ENCODE measurements around the gene IGF2R.
"Not testable (repeated sequence)": the region's sequence is repeated elsewhere in the genome, so short reads cannot be mapped to it uniquely, and the experiment has no call there.

Gene IGF2R

DNA sequence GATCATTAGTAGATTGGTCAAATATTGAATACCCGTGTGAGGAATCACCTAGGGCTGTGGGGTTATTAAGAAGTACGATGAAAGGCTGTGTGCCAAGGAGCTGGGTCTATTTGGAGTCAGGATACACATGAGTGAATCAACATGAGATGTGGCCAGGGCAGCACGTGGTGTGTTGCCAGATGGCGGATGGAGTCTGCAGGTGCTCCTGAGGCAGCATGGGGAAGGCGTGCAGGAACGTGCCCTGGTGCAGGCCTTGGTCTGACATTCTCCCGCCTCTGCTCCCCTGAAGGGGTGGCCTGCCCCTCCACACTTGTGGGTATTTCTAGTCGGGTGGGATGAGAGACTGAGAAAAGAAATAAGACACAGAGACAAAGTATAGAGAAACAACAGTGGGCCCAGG, 113.7 kb downstream of the IGF2R start:
- no peak for DNase-seq

DNA sequence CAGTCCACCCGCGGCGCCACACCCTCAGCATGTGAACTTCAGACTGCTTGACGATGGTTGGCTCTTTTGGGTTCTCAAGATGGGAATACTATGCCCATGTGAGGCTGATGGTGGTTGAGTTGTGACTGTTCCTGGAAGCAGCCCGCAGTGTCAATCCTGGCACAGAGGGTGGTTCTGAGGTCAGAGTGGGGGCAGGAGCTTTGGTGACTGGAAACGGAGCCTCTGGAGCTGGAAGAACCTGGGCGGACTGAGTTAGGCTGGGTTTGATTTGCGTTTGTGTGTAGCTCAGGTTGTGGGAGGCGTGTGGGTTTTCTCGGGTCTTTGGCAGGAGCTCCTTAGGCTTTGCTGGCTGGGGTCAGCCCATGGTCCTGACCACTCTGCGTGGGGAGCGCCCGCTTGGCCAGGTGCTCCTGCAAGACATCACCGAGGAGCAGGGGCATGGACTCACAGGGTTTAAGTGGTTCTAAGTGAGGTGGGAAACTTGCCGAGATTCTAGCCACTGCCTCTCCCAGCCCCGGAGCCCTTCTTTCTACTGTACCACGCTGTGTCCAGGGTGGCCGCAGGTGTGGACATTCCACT, 115.4 kb downstream of the IGF2R start:
- DNase-seq = no peak

DNA sequence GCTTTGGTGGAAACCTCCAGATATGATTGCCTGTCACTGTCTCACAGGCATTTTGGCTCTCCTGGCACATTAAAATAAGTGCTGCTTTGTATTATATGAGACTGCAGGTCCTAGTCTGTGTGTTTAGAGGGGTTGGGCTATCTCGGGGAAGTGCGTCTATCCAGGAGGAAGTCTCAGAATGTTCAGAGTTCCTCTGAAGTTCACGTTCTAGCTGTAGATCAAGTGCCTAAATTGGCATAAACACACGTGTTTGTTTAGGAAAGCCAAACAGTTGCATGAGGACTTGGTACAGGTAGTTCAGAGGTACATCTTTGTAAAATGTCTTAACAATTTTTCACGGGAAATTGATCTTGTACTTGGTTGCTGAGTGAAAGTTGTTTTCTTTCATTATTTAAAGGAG, 116.3 kb downstream of the IGF2R start:
- DNase-seq = no peak

DNA sequence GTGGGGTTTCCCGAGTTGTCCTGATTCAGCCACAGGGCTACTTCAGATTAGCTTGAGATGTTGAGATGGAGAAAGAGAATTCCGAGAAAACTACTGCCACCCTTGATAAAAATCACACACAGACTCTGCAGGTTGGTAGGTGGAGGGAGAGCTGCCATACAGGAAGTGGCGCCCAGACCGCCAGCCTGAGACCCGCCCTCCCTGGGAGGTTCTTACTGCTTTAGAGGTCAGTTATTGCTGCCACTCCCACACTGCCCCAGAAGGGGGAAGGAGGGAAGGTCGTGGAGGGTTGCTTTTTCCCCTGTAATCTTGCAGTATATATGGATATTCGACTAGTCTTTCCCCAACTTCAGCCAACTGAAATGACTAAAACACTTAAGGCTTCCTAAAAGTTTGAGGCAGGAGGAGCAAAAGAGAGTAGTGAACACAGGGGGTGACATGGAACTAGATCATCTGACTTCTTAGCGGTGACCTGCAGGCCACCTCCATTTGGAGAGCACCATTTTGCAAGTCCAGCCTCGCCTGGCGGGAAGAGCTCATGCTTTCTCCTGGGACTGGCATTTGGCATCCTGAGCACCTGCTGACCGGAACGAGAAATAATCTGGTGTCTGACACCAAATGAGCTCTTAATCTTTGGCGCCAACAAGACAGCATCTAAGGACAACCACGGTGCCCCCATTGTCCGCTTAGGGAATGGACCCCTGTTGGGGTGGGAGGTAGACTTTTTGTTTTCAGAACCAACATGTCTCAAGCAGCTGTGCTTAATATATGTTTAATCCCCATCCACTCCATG, 117.0 kb downstream of the IGF2R start:
- DNase-seq = no peak

DNA sequence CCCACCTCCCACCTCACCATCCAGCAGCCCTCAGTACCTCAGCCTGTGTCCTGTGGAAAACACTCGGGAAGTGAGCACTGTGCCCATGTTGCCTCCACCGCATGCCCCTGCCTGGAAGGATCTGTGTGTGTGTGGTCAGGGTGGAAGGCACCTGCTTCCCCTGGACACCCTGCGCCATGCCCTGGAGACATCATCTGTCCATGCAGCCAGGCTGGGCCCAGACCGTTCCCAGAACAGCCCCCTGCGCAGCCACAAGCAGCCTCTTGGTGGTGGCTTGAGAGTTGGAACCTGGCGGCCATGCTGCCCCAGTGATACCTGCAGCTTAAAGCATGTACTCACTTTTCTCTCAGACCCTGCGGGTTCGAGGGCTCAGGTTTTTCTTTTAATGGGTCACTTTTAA, 117.9 kb downstream of the IGF2R start:
- DNase-seq = no peak

DNA sequence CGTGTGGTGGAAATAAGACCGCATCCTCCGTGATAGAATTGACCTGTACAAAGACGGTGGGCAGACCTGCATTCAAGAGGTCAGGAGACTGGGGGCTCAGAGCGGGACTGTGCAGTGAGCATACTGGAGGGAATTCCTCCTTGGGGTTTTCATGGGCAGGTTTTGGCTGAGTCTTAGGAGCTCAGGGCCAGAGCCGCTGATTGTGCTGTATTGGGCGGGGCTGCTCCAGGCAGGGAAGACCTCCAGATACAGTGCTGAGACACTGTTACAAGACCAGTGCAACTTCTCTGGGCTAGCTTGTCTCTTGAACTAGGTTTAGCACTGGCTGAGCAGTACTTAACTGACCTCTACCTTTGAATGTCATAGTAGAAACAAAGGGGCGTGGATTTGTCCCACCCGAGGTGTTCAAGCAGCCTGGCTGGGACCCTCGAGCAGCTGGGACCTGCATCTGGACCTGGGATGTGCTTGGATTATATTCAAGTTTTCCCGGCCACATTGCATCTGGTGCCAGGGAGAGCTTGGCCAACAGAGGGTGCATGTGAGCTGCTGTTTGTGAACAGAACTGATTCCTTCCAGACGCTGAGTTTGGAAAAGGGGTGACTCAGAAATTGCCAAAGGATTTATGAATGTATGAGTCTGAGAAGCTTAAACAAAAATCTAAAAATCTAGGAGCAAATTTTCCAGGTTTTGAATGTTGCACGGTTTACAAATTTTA, 119.3 kb downstream of the IGF2R start:
- no peak for DNase-seq

DNA sequence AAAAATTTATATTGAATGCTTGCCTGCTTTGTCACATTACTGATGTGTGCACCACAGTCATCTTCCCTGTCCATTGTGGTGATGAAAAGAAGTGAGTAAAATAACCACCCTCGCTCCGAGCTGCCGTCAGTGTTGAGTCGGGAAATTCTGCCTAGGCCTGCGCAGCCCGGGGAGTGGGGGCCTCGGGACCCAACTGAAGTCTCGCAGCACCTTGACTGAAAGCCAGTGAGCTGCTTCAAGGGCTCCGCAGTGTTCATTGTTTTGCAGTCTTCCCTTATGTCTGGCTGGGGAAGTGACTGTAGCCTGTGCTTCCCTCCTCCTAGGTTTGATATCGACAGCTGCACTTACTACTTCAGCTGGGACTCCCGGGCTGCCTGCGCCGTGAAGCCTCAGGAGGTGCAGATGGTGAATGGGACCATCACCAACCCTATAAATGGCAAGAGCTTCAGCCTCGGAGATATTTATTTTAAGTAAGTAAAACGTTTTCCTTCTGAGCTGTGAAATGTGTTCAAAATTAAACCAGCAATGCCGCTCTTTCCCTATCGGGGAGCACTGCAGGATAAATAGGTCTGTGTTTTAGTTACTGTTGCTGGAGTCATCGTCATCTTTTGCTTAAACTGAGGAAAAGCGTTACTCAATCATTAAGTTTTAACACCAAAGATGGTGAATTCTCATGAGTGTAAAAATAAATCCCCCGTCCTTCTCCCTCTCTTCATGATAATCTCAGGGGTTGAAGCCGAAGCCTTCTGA, 120.1 kb downstream of the IGF2R start:
- DNase-seq = no peak

DNA sequence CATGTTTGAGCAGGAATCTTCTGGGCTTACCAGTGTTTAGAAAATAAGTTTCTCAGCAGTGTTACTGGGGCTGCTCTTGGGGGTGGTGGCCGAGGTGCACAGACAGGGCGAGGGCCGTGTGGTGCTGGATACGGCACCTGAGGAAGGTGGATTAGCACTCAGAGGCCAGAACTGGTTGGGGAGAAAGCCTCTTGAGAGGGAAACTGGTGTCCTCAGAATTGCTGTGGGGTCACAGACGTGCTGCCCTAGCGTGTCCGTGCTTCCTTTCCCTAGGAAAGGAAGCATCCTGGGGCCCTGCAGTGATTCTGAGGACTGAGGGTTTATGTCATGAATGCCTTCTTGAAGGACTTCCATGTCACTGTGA, 120.6 kb downstream of the IGF2R start:
- no peak for DNase-seq

DNA sequence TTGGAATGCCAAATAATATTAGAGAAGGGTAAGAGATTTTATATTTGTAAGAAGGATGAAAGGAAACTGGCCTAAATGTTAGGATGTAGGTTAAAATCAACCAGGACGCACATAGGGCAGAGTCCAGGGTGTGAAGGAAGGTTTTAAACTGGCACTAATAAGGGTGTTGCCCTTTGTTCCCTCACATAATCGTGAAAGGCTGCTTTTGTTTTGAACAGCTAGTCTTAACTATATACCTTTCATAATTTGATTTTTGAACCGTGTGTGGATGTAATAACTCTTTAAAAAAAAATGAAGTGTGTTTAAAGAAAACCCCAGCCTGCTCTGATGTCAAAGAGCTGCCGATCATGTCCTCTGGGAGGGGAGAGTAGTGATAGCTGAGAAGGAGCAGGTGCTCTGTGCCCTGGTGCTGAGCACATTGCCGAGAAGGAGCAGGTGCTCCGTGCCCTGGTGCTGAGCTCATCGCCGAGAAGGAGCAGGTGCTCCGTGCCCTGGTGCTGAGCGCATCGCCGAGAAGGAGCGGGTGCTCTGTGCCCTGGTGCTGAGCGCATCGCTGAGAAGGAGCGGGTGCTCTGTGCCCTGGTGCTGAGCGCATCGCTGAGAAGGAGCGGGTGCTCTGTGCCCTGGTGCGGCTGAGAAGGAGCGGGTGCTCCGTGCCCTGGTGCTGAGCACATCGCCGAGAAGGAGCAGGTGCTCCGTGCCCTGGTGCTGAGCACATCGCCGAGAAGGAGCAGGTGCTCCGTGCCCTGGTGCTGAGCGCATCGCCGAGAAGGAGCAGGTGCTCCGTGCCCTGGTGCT, 121.8 kb downstream of the IGF2R start:
- DNase-seq = not testable (repeated sequence)

DNA sequence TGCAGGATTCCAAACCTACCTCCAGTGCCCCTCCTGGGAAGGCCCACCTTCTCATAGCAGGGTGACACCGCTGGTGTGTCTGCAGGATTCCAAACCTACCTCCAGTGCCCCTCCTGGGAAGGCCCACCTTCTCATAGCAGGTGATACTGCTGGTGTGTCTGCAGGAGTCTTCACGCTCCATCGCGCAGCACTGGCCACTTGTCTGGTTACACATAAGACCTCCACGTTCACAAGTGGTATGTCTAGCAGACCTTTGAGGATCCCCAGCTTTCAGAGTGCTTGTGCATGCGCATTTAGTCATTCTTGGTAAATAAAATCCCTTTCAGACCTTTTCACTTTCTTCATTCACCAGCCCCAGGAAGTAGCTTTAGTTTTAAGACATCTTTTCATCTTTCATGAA, 123.3 kb downstream of the IGF2R start:
- not testable (repeated sequence) for DNase-seq

DNA sequence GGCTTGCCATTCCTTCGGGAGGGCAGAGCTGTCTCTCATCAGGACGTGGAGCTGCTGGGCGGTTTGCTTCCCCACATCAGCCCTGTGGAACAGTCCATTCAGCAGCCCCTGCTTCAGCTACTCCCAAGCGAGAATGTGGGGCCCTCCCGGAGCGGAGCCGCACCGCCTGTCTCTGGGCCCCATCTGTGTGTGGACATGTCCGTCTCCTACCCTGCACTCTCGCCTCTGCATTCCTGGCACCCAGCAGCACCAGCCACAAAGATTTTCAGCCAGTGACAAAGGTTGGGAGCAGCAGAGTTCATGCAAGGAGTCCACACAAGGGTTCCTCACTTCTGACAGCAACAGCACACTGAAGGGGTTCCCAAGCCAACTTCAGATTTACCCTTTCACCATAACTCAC, 123.7 kb downstream of the IGF2R start:
- no peak for DNase-seq

DNA sequence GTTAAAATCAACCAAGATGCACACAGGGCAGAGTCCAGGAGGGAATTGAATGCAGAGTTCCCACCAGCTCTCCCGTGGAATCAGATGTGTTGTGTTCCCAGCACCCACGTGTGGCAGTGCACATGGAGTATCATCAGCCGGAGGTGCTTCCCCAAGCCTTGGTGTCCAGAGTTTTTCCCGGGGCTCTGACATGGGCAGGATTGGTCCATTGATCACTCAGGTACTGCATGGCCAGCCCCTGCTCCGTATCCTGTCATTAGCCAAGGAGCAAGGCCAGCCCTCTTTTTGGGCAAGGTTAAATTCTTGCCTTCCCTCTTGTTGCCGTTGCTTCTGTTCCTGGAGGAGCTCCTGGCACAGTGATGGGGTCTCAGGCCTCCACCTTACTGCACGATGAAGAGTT, 124.2 kb downstream of the IGF2R start:
- no peak for DNase-seq

DNA sequence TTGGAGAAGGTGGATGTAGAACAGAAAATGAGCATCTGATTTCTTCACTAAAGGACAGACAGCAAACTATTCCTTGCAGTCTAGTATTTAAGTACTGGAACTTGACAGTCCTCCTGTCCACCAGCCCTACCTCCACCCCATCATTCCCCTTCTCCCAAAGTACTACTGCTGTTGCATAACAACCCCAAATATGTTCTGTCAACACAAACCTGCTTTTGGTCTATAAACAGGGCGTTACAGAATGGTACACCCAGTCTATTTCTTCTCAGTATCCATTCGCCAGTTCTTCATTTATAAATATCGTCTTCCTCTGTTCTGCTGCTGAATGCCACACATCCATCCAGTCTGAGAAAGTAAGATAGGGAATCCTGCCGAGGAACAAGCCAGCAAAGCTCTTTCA, 125.1 kb downstream of the IGF2R start:
- no peak for DNase-seq

DNA sequence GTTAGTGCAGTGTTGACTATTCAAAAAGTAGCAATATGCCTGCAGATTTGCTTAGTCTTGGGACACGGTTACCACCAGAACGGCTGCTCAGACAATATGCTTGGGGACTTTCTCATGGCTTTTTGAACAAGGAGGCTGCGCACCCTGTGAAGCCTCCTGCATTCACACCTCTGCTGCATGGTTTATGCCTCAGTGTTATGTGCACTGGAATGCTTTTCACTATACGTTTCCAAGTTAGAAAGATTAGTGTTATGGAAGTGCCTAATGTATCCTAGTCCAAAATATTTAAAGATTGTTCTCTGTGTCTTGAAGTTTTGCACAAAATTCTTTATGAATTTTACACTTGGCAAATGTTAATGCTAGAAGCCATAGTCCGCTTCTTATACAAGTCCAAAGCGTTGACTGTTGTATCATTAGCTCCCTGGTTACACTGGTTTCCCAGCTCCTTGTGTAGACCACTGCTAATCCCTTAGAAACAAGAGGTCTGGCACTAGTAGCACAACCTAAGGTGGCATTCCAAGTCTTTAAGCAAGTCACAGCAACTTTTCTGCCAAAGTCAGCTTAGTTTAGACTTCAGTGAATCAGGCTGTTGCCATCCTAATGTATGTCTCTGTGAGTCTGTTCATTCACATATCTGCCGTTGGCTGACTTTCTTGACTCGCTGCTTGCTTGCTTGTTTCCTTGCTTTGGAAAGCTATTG, 126.4 kb downstream of the IGF2R start:
- no peak for DNase-seq

DNA sequence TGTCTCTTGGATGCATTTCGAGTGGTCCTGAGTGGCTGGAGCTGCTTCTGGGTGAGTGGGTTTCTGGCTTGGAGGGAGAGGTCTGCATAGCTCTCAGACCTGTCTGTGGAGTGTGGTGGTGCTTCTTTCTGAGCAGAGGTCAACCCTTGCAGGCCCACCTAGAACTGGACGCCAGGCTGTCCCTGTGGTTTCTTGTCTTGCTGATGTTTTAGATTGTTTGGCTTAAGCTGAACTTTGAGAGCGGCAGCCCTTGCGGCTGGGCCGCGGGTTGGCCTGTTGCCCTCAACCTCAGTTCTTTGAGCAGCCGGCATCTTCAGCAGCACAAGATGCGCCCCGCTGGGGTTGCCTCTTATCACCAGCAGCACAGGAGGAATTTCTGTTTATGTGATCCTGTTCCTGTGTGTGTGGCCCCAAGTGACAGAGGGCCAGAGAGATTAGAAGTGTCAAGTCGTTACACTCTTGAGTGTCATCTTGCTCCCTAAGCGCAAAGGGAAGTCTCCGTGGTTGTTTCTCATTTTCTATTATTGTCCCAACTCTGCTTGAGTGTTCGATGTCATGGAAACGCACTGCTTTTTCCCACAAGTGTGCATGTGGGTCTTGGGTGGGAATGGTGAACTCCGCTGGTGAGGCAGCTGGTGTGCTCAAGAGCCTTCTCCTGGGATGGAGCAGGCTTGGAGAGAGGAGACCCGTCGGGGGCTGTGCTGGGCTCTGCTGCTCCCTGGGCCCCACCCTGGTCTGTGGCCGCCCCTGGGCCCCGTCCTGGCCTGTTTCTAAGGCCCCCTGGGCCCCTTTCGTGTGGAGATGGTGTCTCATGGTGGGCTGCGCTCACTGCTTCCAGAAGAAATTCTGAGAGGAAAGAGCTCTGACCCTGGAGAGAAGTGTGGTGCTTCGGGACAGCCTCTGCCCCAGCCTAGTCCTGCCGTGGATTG, 132.7 kb downstream of the IGF2R start:
- no peak for DNase-seq

DNA sequence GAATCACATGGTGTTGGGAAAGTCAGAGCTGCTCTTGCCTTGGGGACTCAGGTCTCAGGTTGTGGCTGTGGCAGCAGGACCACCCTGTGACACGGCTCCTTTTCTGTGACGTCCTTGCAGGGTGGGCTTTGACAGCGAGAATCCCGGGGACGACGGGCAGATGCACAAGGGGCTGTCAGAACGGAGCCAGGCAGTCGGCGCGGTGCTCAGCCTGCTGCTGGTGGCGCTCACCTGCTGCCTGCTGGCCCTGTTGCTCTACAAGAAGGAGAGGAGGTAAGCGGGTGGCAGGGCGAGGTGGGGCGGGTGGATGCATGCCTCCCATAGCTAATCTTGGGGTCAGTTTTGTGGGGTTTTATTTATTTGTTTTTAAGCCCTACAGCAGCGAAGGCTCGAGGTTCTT, 133.5 kb downstream of the IGF2R start:
- no peak for DNase-seq

DNA sequence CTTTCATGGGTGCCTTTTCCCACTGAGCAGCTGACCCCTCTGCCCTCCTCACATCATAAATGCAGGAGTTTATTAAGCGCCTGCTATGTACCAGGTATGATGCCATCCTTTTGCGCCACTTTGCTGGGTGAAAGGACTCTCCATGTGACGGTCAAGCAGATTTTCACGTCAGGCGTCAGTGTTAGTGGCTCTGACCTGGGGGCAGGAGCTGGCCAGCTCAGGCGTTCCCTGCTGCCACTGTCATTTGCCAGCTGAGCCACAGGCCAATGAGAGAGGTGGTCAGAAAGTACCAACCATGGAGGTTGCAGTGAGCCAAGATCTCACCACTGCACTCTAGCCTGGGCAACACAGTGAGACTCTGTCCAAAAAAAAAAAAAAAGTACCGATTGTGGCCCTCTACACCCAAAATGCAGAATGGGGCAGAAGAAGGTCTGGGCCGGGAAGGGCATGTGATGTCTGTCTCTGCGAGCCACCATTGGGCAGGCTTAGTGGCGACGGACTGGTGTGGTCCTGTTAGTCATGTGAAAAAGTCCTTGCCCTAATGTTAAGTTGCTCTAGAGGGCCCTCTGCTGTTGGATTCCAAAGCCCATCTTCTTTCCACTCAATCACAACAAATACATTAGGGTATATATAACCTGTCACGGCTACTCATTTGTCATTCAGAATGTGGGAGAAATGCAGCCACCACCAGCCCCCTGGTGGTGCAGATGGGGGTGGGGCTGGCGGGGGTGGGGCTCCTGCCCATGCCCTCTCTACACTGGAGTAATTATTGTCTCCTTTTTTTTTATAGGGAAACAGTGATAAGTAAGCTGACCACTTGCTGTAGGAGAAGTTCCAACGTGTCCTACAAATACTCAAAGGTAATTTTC, 134.3 kb downstream of the IGF2R start:
- peak; percentile 32 for DNase-seq

DNA sequence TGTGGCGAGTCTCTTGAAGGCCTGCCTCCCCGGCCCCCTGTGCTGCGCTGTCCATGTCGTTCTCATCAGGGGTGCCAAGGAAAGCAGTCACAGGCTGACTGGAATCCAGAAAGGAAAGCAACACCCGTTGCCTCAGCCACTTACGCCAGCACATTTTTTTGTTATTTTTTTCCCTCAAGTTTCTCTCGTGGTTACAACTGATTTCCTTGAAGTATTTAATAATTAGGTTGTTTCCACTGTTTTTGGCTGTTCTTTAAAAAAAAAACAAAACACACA, 134.9 kb downstream of the IGF2R start:
- DNase-seq = no peak

DNA sequence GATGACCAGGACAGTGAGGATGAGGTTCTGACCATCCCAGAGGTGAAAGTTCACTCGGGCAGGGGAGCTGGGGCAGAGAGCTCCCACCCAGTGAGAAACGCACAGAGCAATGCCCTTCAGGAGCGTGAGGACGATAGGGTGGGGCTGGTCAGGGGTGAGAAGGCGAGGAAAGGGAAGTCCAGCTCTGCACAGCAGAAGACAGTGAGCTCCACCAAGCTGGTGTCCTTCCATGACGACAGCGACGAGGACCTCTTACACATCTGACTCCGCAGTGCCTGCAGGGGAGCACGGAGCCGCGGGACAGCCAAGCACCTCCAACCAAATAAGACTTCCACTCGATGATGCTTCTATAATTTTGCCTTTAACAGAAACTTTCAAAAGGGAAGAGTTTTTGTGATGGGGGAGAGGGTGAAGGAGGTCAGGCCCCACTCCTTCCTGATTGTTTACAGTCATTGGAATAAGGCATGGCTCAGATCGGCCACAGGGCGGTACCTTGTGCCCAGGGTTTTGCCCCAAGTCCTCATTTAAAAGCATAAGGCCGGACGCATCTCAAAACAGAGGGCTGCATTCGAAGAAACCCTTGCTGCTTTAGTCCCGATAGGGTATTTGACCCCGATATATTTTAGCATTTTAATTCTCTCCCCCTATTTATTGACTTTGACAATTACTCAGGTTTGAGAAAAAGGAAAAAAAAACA, 136.1 kb downstream of the IGF2R start:
- no peak for DNase-seq

DNA sequence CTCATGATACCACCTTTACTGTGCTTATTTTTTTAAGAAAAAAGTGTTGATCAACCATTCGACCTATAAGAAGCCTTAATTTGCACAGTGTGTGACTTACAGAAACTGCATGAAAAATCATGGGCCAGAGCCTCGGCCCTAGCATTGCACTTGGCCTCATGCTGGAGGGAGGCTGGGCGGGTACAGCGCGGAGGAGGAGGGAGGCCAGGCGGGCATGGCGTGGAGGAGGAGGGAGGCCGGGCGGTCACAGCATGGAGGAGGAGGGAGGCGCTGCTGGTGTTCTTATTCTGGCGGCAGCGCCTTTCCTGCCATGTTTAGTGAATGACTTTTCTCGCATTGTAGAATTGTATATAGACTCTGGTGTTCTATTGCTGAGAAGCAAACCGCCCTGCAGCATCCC, 137.1 kb downstream of the IGF2R start:
- no peak for DNase-seq
